Activated naive CD4-positive, alpha-beta T cell treated with anti-CD3 and anti-CD28 coated beads, Interleukin-2, amount 50 U/mL, for 16 hours (primary cell): ENCODE measurements around the gene MDP1.

Experiments used
- DNase-seq: peaks from one replicate; pipeline ENCODE4 v3.0.0-alpha.2; 2020

Gene MDP1

DNA sequence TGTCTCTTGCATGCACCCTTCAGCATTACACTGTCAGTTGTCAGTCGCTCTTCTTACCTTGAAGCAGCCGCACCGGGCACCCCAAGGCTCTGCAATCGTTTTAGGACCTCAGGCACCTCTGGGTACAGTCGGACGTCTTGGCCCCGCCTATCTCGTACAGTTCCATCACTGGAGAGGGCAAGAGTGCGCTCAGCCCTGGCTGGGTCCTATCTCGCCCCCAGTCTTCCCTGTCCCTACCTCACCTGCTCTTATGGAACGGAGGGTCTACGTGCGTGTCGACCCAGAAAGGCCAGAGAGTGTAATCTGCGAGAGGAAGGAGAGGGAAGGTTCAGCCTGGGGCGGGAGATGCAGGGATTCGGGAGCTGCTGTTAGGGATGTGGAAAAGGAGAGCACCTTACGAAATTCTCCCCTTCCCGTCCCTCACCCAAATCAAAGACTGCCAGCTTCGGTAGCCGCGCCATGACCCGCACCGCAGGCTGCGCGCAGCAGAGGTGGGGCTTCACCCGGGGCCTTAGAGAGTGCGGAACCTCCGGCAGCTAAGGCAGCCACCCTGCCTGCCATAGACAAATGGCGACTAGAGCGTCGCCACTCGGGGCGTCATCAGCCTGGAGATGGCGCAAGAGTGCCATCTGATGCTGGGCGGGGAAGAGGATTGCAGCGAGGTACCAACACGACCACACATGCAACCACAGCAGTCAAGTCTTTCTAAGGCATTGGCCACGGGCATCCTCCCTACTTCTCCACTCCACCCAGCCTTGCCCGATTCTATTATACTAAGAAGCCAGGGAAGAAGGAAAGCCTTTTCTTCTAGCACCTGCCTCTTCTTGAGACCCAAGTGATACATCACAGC, at the start of gene MDP1:
Gene MDP1 (minus strand): TSS at position 572 of the 850 bp plus-strand sequence. CDS start 111 bp downstream, at position 461.
- peak; percentile 86 for DNase-seq

- no peak for DNase-seq
Measured at GRCh38 chr14:24264298-24264697, 48.4 kb upstream of the MDP1 start.

DNA sequence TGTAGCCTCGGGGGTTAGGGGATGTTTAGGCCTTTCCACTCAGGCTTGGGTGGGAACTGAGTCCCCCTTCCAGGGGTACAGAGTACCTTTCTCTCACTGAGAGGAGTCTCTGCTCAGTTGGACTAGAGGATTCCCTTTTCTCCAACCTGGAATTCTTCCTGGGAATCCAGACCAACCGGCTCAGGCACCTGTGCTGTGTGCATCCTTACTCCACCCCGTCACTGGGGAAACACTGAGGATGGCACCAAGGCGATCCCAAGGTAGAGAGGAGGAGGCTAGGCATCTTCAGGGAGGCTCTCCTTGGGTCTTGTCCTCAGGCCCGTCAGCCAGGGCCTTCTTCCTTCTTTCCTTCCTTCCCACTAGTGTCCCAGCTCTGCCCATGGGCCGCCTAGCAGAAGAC, 48.0 kb upstream of the MDP1 start:
- no peak for DNase-seq

DNA sequence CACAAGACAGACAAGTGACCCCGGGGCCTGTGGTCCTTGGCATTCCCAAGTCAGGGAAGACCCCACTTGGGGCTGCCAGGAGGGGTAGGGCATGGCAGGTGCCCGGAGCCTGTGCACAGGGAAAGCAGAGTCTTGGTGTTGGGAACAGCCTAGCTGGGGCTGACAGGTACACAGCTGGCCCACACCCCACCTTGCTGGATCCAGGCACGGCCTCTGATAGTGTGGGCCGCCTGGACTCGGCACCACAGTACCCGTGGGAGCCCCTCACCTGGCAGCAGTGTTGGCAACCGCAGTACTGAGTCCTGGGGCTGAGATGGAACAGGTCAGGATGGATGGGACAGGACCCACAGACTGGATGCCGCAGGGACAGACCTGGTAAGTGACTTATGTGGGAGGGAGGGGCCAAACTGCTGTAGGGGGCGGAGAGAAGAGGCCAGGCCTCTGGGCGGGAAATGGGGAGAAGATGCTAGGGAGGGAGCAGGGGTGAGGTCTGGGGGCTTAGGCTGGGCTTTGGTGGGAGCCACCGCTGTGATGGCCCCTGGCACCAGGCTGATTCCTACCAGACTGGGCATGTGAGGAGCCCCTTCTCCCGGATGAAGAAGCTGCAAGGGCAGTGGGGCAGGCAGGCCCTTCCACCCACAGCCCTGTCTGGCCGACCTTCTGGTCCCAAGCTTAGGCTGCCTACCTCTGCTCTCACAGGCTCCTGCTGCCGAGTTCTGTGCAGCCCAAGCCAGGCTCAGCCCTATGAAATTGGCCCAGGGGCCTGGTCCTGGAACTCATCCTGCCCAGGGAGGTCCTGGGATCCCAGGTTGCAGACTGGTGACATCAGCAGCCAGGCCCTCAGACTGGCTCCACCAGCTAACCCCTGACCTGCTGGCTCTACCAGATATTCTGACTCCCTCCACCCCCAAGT, 47.2 kb upstream of the MDP1 start, which contains the start of gene TGM1:
Gene TGM1 (minus strand): TSS at position 357 of the 913 bp plus-strand sequence. CDS start 825 bp downstream, outside the sequence.
- DNase-seq: no peak

GRCh38 chr14:24261969-24262327, 46.1 kb upstream of the MDP1 start:
- no peak for DNase-seq

DNA sequence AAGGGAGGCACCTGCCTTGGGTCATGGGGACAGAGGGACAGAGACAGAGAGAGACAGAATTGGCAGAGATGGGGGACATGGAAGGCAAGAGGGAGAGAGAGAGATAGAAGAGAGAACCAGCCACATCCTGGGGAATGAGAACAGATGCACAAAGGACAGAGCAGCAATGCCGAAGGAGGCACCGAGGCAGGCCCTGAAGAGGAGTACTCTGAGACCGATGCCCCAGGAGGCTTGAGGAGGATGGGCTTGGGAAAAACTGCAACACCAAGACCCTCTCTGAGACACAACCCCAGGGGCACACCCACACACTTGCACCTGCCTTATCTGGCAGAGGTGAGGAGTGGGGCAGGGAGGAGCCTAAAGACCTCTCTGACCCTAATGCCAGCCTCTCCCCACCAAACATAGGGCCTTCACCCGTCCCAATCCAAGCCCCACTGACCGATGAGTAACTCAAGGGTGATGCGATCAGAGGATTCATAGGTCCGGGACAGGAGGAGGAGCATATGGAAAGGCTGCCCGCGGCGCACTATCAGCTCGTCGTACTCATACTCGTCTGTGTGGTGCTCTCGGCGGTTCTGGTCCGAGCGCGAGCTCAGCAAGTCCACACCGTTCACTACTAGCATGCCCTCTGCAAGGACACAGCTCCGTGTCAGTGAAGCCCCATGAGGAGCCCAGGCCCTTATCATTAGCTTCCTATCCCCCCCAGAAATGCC, 45.5 kb upstream of the MDP1 start:
- DNase-seq: no peak

GRCh38 chr14:24260780-24261157, 44.9 kb upstream of the MDP1 start:
- no peak for DNase-seq

DNA sequence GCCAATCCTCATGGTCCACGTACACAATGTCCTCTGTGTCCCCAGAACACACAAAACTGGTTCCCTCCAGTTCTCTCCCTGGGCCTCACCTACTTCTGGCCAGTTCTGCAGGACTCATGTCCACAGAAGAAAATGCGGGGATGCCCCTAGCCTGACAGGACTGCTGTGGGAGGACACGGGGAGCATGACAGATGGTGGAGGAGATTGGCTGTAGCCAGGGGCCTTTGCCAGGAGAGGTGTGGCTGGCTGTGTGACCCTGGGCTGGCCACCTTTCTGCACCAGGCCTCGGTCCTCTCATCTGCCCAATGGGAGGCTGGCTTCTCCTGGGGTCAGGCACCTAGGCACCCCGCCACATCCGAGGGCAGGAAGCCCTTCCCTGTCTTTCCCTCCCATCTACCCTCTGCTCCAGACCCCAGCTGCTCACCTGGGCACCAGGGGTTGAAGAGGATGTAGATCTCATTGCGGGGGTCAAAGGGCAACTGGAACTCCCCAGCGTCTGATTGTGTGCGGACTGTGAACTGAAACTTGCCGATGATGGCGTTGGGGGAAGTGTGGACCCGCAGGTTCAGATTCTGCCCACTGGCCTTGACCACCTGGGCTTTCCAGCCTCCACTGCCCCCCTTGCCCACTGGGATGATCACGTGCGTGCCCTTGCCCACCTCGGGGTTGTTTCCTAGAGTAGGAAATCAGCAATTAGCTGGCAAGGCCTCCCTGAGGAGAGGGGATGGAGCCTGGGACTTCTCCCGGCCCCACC, 44.3 kb upstream of the MDP1 start:
- no peak for DNase-seq

DNA sequence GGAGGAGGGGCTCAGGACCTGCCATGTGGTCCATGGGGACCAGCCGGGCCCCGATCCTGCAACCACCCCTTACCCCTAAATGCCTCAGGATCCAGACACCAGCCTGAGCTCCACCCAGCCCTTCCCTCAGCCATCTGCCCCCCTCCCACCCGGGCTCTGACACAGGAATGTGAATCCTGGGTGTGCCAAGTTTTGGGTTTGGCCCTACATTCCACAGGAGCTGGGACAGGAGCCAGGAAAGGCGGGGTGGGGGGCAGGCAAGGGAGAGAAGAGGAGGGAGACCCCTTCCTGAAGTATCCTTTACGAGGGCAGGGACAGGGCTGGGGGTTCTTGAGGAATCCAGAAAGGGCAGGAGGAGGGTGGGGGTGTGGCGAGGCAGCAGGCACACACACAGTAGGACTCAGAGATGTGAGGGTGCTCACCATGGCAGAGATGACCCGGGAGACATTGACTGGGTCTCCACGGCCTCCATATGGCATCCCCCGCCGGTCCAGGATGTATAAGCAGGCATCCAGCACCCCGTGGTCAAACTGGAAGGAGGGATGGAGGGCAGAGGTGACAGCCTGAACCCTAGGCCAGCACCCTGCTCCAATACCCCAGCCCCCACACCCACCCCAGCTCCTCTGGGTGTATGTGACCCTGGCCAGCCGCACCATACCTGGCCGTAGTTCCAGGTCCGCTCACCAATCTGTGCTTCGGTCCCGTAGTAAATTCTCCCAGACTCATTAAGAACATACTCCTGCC, 43.6 kb upstream of the MDP1 start:
- DNase-seq: no peak

- no peak for DNase-seq
Measured at GRCh38 chr14:24258548-24259265, 42.8 kb upstream of the MDP1 start.

- no peak for DNase-seq
Measured at GRCh38 chr14:24258119-24258518, 42.3 kb upstream of the MDP1 start.

- DNase-seq: no peak
Measured at GRCh38 chr14:24256960-24257359, 41.1 kb upstream of the MDP1 start.

GRCh38 chr14:24255931-24256711, 40.3 kb upstream of the MDP1 start:
- DNase-seq: no peak

DNA sequence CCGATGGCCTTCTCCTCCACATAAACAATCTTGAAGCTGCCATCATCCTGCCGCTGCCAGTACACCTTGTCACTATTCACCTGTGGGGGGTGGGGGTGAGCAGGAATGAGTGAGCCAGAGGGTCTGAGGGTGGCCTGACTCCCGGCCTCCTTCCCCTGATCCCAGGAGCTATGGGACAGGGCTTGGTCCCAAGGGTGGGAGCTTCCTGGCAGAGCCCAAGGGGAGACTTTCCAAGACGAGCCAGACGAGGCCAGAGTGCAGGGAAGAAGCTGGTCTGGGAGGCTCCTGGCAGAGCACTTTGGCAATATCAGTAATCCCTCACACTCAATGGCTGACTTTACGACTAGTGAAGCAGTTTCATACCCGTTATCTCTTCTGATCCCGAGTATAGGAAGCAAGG, 39.6 kb upstream of the MDP1 start:
- DNase-seq: no peak

DNA sequence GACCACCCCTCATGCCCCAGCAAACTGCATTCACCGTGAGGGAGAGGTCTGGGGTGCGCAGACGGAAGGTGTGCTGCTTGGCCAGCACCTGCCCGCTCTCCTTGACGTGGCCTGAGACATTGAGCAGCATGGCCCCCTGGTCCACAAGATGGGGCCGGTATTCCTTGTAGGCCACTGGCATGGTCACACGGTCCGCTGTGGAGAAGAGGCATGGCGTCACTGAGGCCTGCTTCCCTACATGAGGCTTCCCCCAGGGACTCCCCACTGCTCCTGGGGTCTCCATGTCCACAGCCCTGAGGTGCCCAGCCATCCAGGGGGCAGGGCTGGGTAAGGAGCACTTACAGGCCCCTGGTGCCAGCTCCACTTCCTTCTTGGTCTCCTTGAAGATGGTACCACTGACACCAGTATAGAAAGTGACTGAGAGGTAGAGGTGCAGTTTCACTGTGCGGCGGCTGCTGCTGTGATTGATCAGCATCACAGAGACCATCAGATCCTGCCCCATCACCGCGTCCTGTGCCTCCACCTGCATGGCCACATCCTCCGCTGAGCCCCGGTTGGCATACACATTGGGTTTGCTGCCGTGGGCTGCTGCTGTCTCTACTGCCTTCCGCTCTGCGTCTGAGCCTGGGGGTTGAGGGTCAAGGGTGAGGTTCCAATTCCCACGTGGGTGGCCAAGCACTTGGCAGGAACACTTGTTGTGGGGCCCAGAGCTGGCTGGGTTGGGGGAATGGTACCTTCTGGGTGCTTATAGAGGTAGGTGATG, 38.9 kb upstream of the MDP1 start:
- DNase-seq: no peak

DNA sequence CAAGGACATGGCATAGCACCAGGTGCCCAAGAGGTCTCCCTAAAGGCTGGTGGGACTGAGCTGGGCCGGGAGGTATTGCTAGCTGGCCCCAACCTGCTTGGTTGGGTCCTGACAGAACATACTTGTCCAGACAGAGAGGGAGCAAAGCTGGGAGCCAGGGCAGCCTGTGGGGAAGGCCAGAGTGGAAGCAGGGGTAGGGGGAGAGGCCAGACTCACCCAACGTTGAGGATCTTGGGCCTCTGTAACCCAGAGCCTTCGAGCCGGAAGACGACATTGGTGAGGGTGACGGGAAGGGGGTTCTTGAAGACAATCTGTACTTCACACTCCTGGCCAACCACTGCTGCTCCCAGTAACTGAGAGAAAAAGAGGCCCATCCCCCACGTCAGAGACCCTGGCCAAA, 38.1 kb upstream of the MDP1 start:
- DNase-seq: no peak

DNA sequence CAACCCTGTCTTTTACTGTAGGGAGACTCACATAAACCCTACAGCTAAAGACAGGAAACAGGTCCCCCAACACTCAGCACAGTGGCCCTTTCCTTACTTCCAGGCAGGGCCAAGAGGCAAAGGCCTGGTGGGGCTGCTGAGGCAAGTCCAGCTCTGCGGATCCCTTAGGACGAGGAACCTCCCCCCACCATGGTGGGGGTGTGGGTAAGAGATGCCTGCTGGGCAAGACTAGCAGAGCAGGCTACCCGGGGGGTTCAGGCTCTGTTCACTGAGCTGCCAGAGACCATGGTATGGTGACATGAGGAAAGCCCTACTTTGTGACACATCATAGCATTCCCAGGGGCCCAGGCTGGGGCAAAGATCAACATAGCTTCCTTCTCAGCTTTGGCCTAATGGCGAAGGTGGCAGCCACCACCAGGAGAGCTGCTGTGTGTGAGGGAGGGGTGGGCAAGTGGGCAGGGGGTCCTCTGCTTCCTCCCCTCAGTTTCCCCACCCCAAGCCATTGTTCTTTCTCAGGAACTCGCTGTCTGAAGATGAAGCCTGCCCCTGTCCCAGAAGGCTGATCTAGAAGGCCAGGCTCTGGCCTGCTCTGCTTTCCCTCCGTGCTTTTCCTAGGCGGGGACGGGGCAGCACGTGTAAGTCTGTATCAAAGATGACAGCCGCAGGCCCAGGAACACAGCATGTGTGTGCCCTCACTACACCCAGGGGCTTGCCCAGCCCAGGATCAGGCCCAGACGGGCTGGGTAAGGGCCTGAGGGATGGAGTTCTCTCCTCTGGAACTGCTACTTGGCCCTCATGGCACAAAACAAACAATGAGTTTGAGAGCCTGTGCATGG, 36.6 kb upstream of the MDP1 start:
- no peak for DNase-seq

DNA sequence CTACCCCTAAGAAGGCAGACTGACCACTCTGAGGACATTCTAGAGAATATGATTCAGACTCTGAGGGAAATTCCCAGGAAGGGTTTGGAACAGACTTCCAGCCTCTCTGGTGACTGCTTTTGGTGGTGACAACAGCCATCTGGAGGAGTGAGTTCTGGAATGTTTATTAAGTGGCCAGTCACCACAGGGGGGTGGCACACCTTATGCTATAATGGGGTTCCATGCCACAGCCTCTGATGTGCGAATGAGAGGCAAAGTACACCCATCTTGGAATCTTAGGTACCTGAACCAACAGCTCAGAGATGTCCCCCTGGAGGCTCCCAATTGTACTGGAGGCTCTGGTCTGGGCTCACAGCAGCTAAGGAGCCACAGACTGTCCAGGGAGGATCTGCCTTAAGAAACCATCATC, 36.0 kb upstream of the MDP1 start:
- no peak for DNase-seq
